Stimulated activated CD8-positive, alpha-beta memory T cell treated with anti-CD3 and anti-CD28 coated beads, Interleukin-15, amount 100 ng/mL, for 4 hours (primary cell): ENCODE results near the gene OR2T35.
"Not testable (repeated sequence)": the region's sequence is repeated elsewhere in the genome, so short reads cannot be mapped to it uniquely, and the experiment has no call there.

Experiments
- DNase-seq, 2 donors: peaks; one replicate each; pipeline ENCODE4 v3.0.0-alpha.2; 2020; ENCODE audit warnings: low read depth in 2 of 2

The OR2T35 gene

DNA sequence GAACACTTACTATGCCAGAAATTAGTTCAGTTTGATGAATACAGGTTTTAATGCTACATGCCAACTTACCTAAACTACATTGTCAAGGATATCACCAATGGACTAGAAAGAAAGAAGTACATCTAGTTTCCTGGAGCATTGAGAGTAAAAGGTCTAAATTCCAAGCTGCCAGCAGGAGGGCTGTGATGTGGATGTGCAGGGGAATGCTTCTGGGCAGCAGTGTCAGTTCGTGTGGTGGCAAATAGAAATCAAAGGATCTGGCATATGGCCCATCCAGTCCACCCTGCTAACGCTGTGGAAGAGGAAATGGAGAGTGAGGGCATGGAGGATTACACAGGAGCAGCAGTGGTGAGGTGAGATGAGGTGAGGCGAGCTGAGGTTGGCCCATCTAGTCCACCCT, at the start of gene OR2T35:
TSS of gene OR2T35 (minus strand) at position 101 of the 400 bp plus-strand sequence. CDS start 6,020 bp downstream, outside the sequence.
- DNase-seq = not testable (repeated sequence)

GRCh38 chr1:248691567-248692155, 46.6 kb upstream of the OR2T35 start:
- DNase-seq = no peak

DNA sequence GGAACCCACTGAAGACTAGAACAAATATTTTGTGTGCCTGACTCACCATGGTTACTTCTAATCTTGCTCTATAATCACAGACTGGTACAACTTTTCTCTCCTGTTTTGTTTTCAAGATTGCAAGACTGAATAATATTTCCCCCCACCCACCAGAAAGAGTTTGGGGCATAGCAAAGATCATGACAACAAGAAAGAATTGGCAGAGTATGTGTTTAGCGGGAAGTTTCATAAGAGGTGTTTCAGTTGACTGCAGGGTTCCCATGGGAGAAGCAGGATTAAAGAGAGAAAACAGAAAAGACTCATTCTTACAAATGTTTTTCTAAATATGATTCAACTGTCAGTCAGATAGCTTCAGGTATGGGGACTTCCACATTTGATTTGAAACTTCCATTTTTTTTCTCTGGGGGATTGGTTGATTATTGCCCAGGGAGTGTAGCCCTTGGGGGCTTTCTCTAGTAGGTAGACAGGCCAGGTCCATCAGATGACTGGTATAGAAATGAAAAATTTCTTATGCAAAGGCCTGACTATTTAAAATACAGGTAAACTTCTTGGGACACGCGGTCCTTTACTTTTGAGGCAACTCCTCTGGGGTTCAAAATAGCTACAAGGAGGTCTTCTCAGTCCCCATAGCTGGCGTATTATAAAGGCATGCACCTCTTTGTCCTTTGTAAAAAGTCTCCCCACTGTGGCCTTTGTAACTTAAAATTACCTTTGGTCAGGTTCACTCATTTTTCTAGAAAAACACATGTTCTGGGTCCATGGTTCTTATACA, 43.6 kb upstream of the OR2T35 start:
- DNase-seq = no peak

GRCh38 chr1:248686815-248687214, 41.7 kb upstream of the OR2T35 start:
- no peak for DNase-seq

DNA sequence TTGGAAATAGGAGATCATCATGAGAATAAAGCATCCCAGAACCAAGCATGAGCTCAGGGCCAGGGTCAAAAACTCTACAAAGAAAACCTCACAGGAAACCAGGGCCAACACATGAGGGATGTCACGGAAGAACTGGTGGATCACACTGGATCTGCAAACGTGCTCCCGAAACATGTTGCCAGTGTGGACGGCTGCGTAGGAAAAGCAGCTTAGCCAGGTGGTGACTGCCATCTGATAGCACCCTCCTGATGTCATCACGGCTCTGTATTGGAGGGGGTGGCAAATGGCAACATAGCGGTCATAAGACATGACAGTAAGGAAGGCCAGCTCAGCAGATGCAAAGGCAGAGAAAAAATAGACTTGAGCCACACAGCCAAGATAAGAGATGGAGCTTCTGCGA, 36.6 kb upstream of the OR2T35 start:
- DNase-seq = no peak

- DNase-seq = no peak
Observed at GRCh38 chr1:248670003-248670402, 24.9 kb upstream of the OR2T35 start.

GRCh38 chr1:248663453-248664328, 18.6 kb upstream of the OR2T35 start:
- not testable (repeated sequence) for DNase-seq

- not testable (repeated sequence) for DNase-seq
Observed at GRCh38 chr1:248656797-248657196, 11.7 kb upstream of the OR2T35 start.

- DNase-seq = not testable (repeated sequence)
Observed at GRCh38 chr1:248655354-248655753, 10.3 kb upstream of the OR2T35 start, which contains the start of gene OR2T27. Gene OR2T27, minus strand, starts transcription at chr1:248655528. Its CDS starts 4,644 bp downstream, at chr1:248650884.

DNA sequence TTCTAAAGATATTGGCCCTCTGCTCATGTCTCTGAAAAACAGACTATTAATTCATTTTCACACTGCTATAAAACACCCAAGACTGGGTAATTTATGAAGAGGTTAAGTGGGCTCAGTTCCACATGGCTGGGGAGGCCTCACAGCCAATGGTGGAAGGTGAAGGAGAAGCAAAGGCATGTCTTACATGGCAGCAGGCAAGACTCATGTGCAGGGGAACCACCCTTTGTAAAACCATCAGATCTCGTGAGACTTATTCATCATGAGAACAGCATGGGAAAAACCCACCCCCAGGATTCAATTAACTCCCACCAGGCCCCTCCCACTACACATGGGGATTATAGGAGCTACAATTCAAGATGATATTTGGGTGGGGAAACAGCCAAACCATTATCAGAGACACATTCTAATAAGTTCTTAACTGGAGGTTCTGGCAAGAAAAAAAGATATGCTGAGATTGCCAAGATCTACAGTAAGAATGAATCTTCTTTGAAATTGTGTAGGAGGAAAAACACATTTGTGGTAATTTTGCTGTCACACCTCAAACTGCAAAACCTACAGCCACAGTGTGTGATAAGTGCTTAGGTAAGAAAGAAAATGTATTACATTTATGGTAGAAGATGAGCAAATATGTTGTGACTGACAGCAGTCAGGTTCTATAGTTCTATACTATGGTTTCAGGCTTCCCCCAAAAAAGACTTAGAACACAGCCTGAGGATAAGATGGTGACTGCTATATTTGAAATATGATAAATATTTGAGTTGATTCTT, 3.9 kb upstream of the OR2T35 start:
- not testable (repeated sequence) for DNase-seq

GRCh38 chr1:248642971-248643651, 2.0 kb downstream of the OR2T35 start:
- DNase-seq = not testable (repeated sequence)

DNA sequence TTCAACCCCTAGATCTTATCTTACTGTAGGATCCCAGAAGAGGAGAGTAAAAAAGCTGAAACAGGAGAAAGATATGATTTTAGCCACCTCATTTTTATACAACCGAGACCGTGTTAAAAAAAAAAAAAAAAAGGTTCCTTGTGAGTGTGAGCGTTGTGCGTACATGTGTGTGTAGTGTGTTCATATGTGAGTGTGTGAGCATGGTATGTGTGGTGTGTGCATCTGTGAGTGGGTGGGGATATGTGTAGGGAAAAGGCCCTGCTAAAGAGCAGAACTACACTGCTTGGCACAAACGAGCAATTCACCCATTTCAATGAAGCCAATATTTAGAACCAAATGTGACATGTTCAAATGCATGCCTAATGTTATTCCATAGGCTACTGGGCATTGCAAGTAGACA, 3.5 kb downstream of the OR2T35 start:
- not testable (repeated sequence) for DNase-seq

- not testable (repeated sequence) for DNase-seq
Observed at GRCh38 chr1:248640906-248641305, 4.2 kb downstream of the OR2T35 start.

GRCh38 chr1:248639652-248640051, 5.4 kb downstream of the OR2T35 start:
- DNase-seq = not testable (repeated sequence)

DNA sequence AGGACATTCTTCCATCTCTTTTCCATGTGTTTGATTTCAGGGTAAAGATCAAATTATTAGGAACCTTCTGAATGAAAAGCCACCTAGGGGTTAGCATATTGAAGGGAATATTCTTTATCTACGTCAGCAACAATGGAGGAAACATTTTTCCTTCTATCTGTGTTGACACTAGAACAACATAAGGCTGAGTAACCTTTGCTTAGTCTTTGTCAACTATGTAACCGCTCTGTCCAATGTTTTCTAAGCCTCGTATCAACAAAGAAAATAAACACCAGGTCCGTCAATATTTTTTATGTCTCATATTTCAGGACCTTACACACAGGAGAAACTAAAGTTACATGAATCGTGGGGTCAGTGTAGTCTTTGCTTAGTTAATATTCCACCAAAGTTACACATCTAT, 8.5 kb downstream of the OR2T35 start:
- not testable (repeated sequence) for DNase-seq

DNA sequence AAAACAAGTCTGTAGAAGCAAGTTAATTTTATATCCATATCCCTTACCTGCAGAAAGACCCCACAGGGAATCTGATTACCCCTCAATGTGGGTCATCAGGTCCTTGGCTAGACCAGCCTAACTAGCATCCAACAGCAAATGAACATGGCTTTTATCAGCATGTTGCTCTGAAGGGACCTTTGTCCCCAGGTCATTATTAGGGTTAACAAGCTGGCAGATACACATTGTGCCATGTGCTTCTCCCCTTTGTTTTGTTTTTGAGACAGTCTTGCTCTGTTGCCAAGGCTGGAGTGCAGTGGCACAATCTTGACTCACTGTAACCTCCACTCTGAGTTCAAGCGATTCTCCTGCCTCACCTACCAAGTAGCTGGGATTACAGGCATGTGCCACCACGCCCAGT, 10.1 kb downstream of the OR2T35 start, which contains the start of gene OR2T11:
TSS of gene OR2T11 (minus strand) at position 101 of the 400 bp plus-strand sequence. CDS start 7,963 bp downstream, outside the sequence.
- DNase-seq = not testable (repeated sequence)

DNA sequence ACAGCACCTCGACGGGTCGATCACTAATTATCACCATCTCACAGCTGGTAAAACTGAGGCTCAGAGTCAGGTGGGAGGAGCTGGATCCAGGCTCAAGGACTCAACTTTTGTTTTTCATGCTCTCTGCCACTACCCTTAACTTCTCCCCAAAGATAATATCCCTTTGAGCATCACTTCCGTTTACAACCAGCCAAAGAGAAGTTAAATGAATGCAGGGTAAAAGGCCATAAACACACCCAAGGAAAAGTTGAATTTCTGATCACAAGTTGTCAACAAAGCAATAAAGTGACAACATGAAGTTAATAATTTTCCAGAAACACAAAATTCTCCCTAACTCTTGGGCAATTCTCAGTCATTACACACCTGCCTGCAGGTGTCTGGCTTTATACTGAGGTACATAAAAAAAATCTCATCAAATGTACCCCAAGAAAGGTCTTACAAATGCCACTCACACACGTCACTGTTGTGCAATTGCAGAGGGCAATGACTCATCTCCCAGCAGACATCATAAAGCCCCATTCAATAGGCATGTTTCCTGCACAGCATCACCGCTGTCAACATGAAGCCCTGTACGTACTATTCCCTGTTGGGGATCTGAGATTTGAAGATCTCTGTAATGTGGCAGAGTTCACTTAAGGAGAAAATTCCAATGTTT, 13.6 kb downstream of the OR2T35 start:
- DNase-seq = no peak

GRCh38 chr1:248630551-248630950, 14.5 kb downstream of the OR2T35 start:
- DNase-seq = no peak

DNA sequence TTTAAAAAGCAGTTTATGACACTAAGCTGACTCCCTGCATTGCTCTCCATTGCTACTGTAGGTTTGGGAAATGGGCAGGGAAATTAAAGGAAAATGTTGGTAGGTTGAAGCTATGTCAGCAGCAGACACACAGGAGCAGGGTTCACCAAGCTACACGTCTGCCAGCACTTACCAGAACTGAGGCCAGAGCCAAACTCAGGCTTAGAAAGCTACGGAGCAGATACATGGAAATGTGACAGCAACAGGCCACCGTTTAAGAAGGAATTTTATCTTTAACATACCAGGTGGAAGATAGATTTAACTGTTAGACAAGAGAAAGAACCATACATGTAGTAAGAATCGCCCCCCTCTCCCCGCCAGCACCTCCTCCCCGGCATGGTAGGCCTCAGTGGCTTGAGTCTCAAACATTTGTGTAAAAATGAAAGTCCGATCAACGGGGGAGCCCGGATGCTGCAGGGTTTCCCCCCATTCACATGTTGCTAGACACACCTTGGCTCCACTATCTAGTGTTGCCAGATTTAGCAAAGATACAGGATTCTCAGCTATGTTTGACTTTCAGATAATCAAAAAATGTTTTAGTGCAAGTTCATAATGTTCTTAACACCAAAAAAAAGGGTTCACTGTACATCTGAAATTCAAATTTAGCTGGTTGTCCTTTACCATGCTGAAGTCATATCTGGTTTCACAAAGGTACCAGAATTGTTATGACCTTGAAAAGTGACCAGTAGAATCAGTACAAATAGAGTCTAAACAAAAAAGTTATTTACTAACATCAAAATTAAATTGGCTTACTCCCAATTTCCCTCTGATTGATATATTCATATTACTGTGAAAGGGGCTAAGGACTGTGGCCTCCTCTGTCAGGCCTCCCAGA, 16.9 kb downstream of the OR2T35 start:
- no peak for DNase-seq
